ENCODE data around the gene CAVIN3. TPM values are rescaled to one million over a fixed set of nuclear protein-coding genes. Genes with fewer than 3 reads are reported as not detected.

Gene CAVIN3
- total and polyA plus RNA-seq, 2 of the 8 experiments (the other 6 are each of a cell fraction or from before 2014, with no cell fraction given), result 17.7 to 26.4 TPM

DNA sequence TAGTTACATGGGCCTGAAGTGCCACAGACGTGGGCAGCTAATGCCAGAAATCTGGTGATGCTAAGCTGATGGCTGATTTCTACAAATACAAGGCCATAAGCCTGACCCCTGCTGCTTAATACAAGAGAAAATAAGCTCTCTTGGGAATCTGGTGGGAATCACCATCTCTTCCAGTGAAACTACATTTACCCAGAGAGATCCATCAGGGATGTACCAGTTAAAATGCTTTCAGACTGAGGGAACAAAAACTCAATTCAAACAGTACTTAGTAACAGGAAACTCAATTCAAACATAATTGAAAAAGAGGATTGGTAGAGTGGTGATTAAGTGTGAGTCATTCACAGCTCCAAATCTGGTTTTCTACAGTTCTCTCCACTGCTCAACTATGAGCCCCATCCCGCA is 1.7 kb upstream of the CAVIN3 start (continued):
- TF ChIP-seq, protein P1, sequence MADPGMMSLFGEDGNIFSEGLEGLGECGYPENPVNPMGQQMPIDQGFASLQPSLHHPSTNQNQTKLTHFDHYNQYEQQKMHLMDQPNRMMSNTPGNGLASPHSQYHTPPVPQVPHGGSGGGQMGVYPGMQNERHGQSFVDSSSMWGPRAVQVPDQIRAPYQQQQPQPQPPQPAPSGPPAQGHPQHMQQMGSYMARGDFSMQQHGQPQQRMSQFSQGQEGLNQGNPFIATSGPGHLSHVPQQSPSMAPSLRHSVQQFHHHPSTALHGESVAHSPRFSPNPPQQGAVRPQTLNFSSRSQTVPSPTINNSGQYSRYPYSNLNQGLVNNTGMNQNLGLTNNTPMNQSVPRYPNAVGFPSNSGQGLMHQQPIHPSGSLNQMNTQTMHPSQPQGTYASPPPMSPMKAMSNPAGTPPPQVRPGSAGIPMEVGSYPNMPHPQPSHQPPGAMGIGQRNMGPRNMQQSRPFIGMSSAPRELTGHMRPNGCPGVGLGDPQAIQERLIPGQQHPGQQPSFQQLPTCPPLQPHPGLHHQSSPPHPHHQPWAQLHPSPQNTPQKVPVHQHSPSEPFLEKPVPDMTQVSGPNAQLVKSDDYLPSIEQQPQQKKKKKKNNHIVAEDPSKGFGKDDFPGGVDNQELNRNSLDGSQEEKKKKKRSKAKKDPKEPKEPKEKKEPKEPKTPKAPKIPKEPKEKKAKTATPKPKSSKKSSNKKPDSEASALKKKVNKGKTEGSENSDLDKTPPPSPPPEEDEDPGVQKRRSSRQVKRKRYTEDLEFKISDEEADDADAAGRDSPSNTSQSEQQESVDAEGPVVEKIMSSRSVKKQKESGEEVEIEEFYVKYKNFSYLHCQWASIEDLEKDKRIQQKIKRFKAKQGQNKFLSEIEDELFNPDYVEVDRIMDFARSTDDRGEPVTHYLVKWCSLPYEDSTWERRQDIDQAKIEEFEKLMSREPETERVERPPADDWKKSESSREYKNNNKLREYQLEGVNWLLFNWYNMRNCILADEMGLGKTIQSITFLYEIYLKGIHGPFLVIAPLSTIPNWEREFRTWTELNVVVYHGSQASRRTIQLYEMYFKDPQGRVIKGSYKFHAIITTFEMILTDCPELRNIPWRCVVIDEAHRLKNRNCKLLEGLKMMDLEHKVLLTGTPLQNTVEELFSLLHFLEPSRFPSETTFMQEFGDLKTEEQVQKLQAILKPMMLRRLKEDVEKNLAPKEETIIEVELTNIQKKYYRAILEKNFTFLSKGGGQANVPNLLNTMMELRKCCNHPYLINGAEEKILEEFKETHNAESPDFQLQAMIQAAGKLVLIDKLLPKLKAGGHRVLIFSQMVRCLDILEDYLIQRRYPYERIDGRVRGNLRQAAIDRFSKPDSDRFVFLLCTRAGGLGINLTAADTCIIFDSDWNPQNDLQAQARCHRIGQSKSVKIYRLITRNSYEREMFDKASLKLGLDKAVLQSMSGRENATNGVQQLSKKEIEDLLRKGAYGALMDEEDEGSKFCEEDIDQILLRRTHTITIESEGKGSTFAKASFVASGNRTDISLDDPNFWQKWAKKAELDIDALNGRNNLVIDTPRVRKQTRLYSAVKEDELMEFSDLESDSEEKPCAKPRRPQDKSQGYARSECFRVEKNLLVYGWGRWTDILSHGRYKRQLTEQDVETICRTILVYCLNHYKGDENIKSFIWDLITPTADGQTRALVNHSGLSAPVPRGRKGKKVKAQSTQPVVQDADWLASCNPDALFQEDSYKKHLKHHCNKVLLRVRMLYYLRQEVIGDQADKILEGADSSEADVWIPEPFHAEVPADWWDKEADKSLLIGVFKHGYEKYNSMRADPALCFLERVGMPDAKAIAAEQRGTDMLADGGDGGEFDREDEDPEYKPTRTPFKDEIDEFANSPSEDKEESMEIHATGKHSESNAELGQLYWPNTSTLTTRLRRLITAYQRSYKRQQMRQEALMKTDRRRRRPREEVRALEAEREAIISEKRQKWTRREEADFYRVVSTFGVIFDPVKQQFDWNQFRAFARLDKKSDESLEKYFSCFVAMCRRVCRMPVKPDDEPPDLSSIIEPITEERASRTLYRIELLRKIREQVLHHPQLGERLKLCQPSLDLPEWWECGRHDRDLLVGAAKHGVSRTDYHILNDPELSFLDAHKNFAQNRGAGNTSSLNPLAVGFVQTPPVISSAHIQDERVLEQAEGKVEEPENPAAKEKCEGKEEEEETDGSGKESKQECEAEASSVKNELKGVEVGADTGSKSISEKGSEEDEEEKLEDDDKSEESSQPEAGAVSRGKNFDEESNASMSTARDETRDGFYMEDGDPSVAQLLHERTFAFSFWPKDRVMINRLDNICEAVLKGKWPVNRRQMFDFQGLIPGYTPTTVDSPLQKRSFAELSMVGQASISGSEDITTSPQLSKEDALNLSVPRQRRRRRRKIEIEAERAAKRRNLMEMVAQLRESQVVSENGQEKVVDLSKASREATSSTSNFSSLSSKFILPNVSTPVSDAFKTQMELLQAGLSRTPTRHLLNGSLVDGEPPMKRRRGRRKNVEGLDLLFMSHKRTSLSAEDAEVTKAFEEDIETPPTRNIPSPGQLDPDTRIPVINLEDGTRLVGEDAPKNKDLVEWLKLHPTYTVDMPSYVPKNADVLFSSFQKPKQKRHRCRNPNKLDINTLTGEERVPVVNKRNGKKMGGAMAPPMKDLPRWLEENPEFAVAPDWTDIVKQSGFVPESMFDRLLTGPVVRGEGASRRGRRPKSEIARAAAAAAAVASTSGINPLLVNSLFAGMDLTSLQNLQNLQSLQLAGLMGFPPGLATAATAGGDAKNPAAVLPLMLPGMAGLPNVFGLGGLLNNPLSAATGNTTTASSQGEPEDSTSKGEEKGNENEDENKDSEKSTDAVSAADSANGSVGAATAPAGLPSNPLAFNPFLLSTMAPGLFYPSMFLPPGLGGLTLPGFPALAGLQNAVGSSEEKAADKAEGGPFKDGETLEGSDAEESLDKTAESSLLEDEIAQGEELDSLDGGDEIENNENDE (IDR thresholded peaks at IDR 0.05; ENCODE audit: insufficient replicate concordance, low read length), result no peak
- TF ChIP-seq NRF1 (IDR thresholded peaks at IDR 0.05; ENCODE audit: low read depth, low read length) (no peak), NANOG (IDR thresholded peaks at IDR 0.05; ENCODE audit: insufficient read depth, low read depth, low read length, poor library complexity, severe bottlenecking) (no peak), YY1 (IDR thresholded peaks at IDR 0.05; ENCODE audit: low read depth, low read length) (no peak), ATF3 (IDR thresholded peaks at IDR 0.05; ENCODE audit: insufficient read depth, low read depth, low read length) (no peak), RAD21 (IDR thresholded peaks at IDR 0.05 in 1 of 2, conservative IDR thresholded peaks at IDR 0.05 in 1 of 2; ENCODE audit: low read depth in 2 of 2, low read length in 2 of 2) (no peak), CBX5 (IDR thresholded peaks at IDR 0.05; ENCODE audit: low read depth, low read length) (no peak), EP300 (IDR thresholded peaks at IDR 0.05; ENCODE audit: borderline replicate concordance in 1 of 2, low read depth in 2 of 2, low read length in 2 of 2) (no peak)

Measured in H1 (cell line).